ENCODE data around the gene RBM34. TPM values are rescaled to one million over a fixed set of nuclear protein-coding genes. Genes with fewer than 3 reads are reported as not detected.
A peak's percentile ranks its signal among the peaks of the same experiment; 100 is the strongest.
"Not testable (repeated sequence)": the region's sequence is repeated elsewhere in the genome, so short reads cannot be mapped to it uniquely, and the experiment has no call there.

Gene RBM34
- 143 and 261 TPM in 2 replicates for total RNA-seq (2014; rRNA removed; shearing (Covaris generic))

GRCh38 chr1:235160957-235161684, at the start of gene RBM34:
RBM34 (minus strand) TSS chr1:235161250; CDS start chr1:235161226, 24 bp downstream.
- DNase-seq (ENCODE audit: low read depth): peak; percentile 95

GRCh38 chr1:235207209-235207565, 46.1 kb upstream of the RBM34 start:
- DNase-seq (ENCODE audit: low read depth): no peak

- no peak for DNase-seq (ENCODE audit: low read depth)
Observed at GRCh38 chr1:235206533-235207208, 45.6 kb upstream of the RBM34 start.

- DNase-seq (ENCODE audit: low read depth): no peak
Observed at GRCh38 chr1:235205687-235206086, 44.6 kb upstream of the RBM34 start.

- no peak for DNase-seq (ENCODE audit: low read depth)
Observed at GRCh38 chr1:235203428-235203827, 42.4 kb upstream of the RBM34 start.

- DNase-seq (ENCODE audit: low read depth): not testable (repeated sequence)
Observed at GRCh38 chr1:235202447-235202846, 41.4 kb upstream of the RBM34 start.

- no peak for DNase-seq (ENCODE audit: low read depth)
Observed at GRCh38 chr1:235199441-235199840, 38.4 kb upstream of the RBM34 start.

- no peak for DNase-seq (ENCODE audit: low read depth)
Observed at GRCh38 chr1:235190431-235190830, 29.4 kb upstream of the RBM34 start.

GRCh38 chr1:235187316-235187715, 26.3 kb upstream of the RBM34 start:
- DNase-seq (ENCODE audit: low read depth): no peak

- no peak for DNase-seq (ENCODE audit: low read depth)
Observed at GRCh38 chr1:235181561-235182245, 20.7 kb upstream of the RBM34 start.

- no peak for DNase-seq (ENCODE audit: low read depth)
Observed at GRCh38 chr1:235180916-235181460, 19.9 kb upstream of the RBM34 start.

- no peak for DNase-seq (ENCODE audit: low read depth)
Observed at GRCh38 chr1:235176486-235176885, 15.4 kb upstream of the RBM34 start.

- no peak for DNase-seq (ENCODE audit: low read depth)
Observed at GRCh38 chr1:235169986-235170385, 8.9 kb upstream of the RBM34 start.

- DNase-seq (ENCODE audit: low read depth): no peak
Observed at GRCh38 chr1:235168375-235168774, 7.3 kb upstream of the RBM34 start.

GRCh38 chr1:235161685-235162327, 756 bp upstream of the RBM34 start:
- DNase-seq (ENCODE audit: low read depth): no peak

- DNase-seq (ENCODE audit: low read depth): no peak
Observed at GRCh38 chr1:235160383-235160956, 580 bp downstream of the RBM34 start.

- DNase-seq (ENCODE audit: low read depth): peak; percentile 11
Observed at GRCh38 chr1:235159930-235160329, 1.1 kb downstream of the RBM34 start.

- DNase-seq (ENCODE audit: low read depth): not testable (repeated sequence)
Observed at GRCh38 chr1:235159284-235159683, 1.8 kb downstream of the RBM34 start.

- no peak for DNase-seq (ENCODE audit: low read depth)
Observed at GRCh38 chr1:235158680-235159079, 2.4 kb downstream of the RBM34 start.

- DNase-seq (ENCODE audit: low read depth): no peak
Observed at GRCh38 chr1:235157150-235157549, 3.9 kb downstream of the RBM34 start.

- DNase-seq (ENCODE audit: low read depth): no peak
Observed at GRCh38 chr1:235156740-235157139, 4.3 kb downstream of the RBM34 start.

GRCh38 chr1:235156265-235156664, 4.8 kb downstream of the RBM34 start:
- no peak for DNase-seq (ENCODE audit: low read depth)
